WTC11 (cell line): ENCODE data around the gene CASP3. TPM values are rescaled to one million over a fixed set of nuclear protein-coding genes. Genes with fewer than 3 reads are reported as not detected.

Source experiments
- ATAC-seq: fragments of 200-7000 bp; cut with Tn5 transposase; 2 replicates; pipeline ENCODE4 v1.10.0; 2021; ENCODE audit warnings: mild to moderate bottlenecking, moderate library complexity
- CTCF ChIA-PET: fragments of 300-600 bp; sonication (Branson Sonifier 250); formaldehyde crosslinking; loops from one replicate; lab custom pipeline; 2021; ENCODE audit warnings: antibody characterized with exemption; lab: Charles Lee
- POLR2A ChIA-PET: fragments of 350-600 bp; sonication (Branson Sonifier 250); formaldehyde crosslinking; loops from one replicate; lab custom pipeline; 2021; ENCODE audit warnings: antibody characterized with exemption; lab: Charles Lee
- DNase-seq: peaks from one replicate; pipeline ENCODE4 v3.0.0; 2021; ENCODE audit warnings: low spot score
- H3K27ac Mint-ChIP-seq: 2 replicates; pipeline ENCODE4 v1.8.0; 2021; ENCODE audit warnings: mixed read lengths
- H3K27me3 Mint-ChIP-seq: 2 replicates; pipeline ENCODE4 v1.8.0; 2021; ENCODE audit warnings: low read depth, mild to moderate bottlenecking, moderate library complexity, mixed read lengths
- H3K36me3 Mint-ChIP-seq: 2 replicates; pipeline ENCODE4 v1.8.0; 2021; ENCODE audit warnings: mixed read lengths
- H3K4me1 Mint-ChIP-seq: 2 replicates; pipeline ENCODE4 v1.8.0; 2022; ENCODE audit warnings: mixed read lengths
- H3K4me3 Mint-ChIP-seq: 2 replicates; pipeline ENCODE4 v1.8.0; 2021; ENCODE audit warnings: mild to moderate bottlenecking, moderate library complexity, mixed read lengths
- H3K9me3 Mint-ChIP-seq: 2 replicates; pipeline ENCODE4 v1.8.0; 2021; ENCODE audit warnings: mixed read lengths
- CBFB ChIP-seq: sonication (generic); formaldehyde crosslinking; IDR thresholded peaks from 2 replicates; pipeline ENCODE4 v1.8.1; 2022; ENCODE audit warnings: mild to moderate bottlenecking, low read depth, missing genetic modification reagents
- CREB1 ChIP-seq: sonication (generic); formaldehyde crosslinking; IDR thresholded peaks from 2 replicates; pipeline ENCODE4 v1.8.0; 2023; ENCODE audit warnings: mild to moderate bottlenecking, missing genetic modification reagents
- CREM ChIP-seq: sonication (generic); formaldehyde crosslinking; IDR thresholded peaks from 2 replicates; pipeline ENCODE4 v1.8.1; 2022; ENCODE audit warnings: mild to moderate bottlenecking, missing genetic modification reagents, moderate library complexity
- EMX1 ChIP-seq: fragments of 250-450 bp; sonication (Bioruptor Pico); IDR thresholded peaks from 2 replicates; pipeline ENCODE4 v1.8.0; 2021; ENCODE audit warnings: mild to moderate bottlenecking
- ESRRA ChIP-seq: sonication (generic); formaldehyde crosslinking; IDR thresholded peaks from 2 replicates; pipeline ENCODE4 v1.8.1; 2022; ENCODE audit warnings: mild to moderate bottlenecking, missing genetic modification reagents, borderline replicate concordance
- FOXK1 ChIP-seq: sonication (generic); formaldehyde crosslinking; IDR thresholded peaks from 2 replicates; pipeline ENCODE4 v1.8.0; 2022; ENCODE audit warnings: mild to moderate bottlenecking, moderate library complexity, missing genetic modification reagents
- FOXP1 ChIP-seq: sonication (generic); formaldehyde crosslinking; IDR thresholded peaks from 2 replicates; pipeline ENCODE4 v1.8.0; 2022; ENCODE audit warnings: missing genetic modification reagents, mild to moderate bottlenecking, moderate library complexity, borderline replicate concordance
- HMGA2 ChIP-seq: fragments of 250-450 bp; sonication (Bioruptor Pico); IDR thresholded peaks from 2 replicates; pipeline ENCODE4 v1.4.0; 2021; ENCODE audit warnings: mild to moderate bottlenecking, moderate library complexity
- IRF2 ChIP-seq: sonication (generic); formaldehyde crosslinking; IDR thresholded peaks from 2 replicates; pipeline ENCODE4 v1.8.0; 2022; ENCODE audit warnings: low read depth, missing genetic modification reagents, borderline replicate concordance
- JUN ChIP-seq: sonication (generic); formaldehyde crosslinking; IDR thresholded peaks from 2 replicates; pipeline ENCODE4 v1.8.0; 2023; ENCODE audit warnings: mild to moderate bottlenecking, missing genetic modification reagents
- KAT7 ChIP-seq: sonication (generic); formaldehyde crosslinking; IDR thresholded peaks from 2 replicates; pipeline ENCODE4 v1.8.1; 2023; ENCODE audit warnings: missing genetic modification reagents, mild to moderate bottlenecking, borderline replicate concordance
- NFYB ChIP-seq: sonication (generic); formaldehyde crosslinking; conservative IDR thresholded peaks from 2 replicates; pipeline ENCODE4 v1.8.0; 2022; ENCODE audit warnings: low read depth, missing genetic modification reagents
- RORB ChIP-seq: fragments of 250-450 bp; sonication (Bioruptor Pico); IDR thresholded peaks from 2 replicates; pipeline ENCODE4 v1.9.0; 2021; ENCODE audit warnings: mild to moderate bottlenecking
- SMAD3 ChIP-seq: sonication (generic); formaldehyde crosslinking; IDR thresholded peaks from 2 replicates; pipeline ENCODE4 v1.8.0; 2022; ENCODE audit warnings: missing genetic modification reagents, mild to moderate bottlenecking, borderline replicate concordance
- SP1 ChIP-seq: sonication (generic); formaldehyde crosslinking; conservative IDR thresholded peaks from 2 replicates; pipeline ENCODE4 v1.8.1; 2022; ENCODE audit warnings: missing genetic modification reagents
- TCF7 ChIP-seq: sonication (generic); formaldehyde crosslinking; IDR thresholded peaks from 2 replicates; pipeline ENCODE4 v1.8.0; 2022; ENCODE audit warnings: mild to moderate bottlenecking, low read depth, missing genetic modification reagents, moderate library complexity
- ZNF121 ChIP-seq: sonication (generic); formaldehyde crosslinking; IDR thresholded peaks from 2 replicates; pipeline ENCODE4 v1.8.0; 2023; ENCODE audit warnings: missing genetic modification reagents
- ZNF317 ChIP-seq: sonication (generic); formaldehyde crosslinking; IDR thresholded peaks from 2 replicates; pipeline ENCODE4 v1.8.1; 2023; ENCODE audit warnings: low read depth, mild to moderate bottlenecking, moderate library complexity, missing genetic modification reagents, borderline replicate concordance
- ZNF416 ChIP-seq: fragments of 250-450 bp; sonication (Bioruptor Pico); IDR thresholded peaks from 2 replicates; pipeline ENCODE4 v1.9.0; 2021; ENCODE audit warnings: mild to moderate bottlenecking, inconsistent platforms
- total RNA-seq: library from RNA; stranded (reverse); gene quantifications from 3 replicates; pipeline ENCODE4 v1.2.3, GENCODE V29; 2021
- TF ChIP-seq, protein P1 (sequence below): sonication (generic); formaldehyde crosslinking; IDR thresholded peaks from 2 replicates; pipeline ENCODE4 v1.8.1; 2023; ENCODE audit warnings: mild to moderate bottlenecking, missing genetic modification reagents
- TF ChIP-seq, protein P2 (sequence below): sonication (generic); formaldehyde crosslinking; IDR thresholded peaks from 2 replicates; pipeline ENCODE4 v1.8.0; 2022; ENCODE audit warnings: mild to moderate bottlenecking, missing genetic modification reagents
- TF ChIP-seq, protein P3 (sequence below): fragments of 250-450 bp; sonication (Bioruptor Pico); IDR thresholded peaks from 2 replicates; pipeline ENCODE4 v1.8.0; 2021; ENCODE audit warnings: mild to moderate bottlenecking
- TF ChIP-seq, protein P4 (sequence below): fragments of 250-450 bp; sonication (Bioruptor Pico); IDR thresholded peaks from 2 replicates; pipeline ENCODE4 v1.9.0; 2021; ENCODE audit warnings: mild to moderate bottlenecking
- TF ChIP-seq, protein P5 (sequence below): sonication (generic); formaldehyde crosslinking; IDR thresholded peaks from 2 replicates; pipeline ENCODE4 v1.8.0; 2023; ENCODE audit warnings: mild to moderate bottlenecking, missing genetic modification reagents
- TF ChIP-seq, protein P6 (sequence below): sonication (generic); formaldehyde crosslinking; IDR thresholded peaks from 2 replicates; pipeline ENCODE4 v1.8.1; 2022; ENCODE audit warnings: mild to moderate bottlenecking, moderate library complexity, missing genetic modification reagents
- TF ChIP-seq, protein P7 (sequence below): sonication (generic); formaldehyde crosslinking; IDR thresholded peaks from 2 replicates; pipeline ENCODE4 v1.8.1; 2022; ENCODE audit warnings: missing genetic modification reagents, borderline replicate concordance

The CASP3 gene
- total RNA-seq, 1 experiment from 2014 or later, result 78.9 TPM

DNA sequence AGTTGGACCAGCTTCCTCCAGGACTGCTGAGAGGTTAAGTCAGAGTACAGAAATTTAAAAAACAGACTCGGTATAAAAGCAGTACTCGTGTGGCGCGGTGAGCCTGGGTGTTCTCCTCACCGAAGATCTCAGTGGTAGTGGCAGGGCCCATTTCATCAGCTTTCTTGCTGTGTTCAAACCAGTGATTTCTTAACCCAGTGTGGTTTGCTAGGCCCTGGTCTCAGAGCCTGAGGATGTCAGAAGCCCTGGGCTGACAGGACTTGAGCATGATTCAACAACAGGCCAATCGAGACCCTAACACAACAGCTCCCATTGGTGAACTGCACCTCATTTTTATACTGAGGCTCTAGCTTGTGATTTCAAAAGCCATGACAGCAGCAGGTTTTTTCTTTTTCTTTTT, 23.5 kb upstream of the CASP3 start:
- Mint-ChIP-seq H3K4me3 (no peak overlapping the region), H3K27ac (no peak overlapping the region), H3K9me3 (no peaks in the 10 kb centered on the region), H3K4me1 (no peaks in the 10 kb centered on the region), H3K27me3 (no peaks in the 10 kb centered on the region), H3K36me3 (peaks cover 7% of the 10 kb centered on the region)
- TF ChIP-seq ZNF317 (no peak), FOXP1 (CRISPR knock-in tag) (no peak), EMX1 (no peak), ZNF416 (no peak), RORB (CRISPR knock-in tag) (no peak)
- TF ChIP-seq, protein P1, sequence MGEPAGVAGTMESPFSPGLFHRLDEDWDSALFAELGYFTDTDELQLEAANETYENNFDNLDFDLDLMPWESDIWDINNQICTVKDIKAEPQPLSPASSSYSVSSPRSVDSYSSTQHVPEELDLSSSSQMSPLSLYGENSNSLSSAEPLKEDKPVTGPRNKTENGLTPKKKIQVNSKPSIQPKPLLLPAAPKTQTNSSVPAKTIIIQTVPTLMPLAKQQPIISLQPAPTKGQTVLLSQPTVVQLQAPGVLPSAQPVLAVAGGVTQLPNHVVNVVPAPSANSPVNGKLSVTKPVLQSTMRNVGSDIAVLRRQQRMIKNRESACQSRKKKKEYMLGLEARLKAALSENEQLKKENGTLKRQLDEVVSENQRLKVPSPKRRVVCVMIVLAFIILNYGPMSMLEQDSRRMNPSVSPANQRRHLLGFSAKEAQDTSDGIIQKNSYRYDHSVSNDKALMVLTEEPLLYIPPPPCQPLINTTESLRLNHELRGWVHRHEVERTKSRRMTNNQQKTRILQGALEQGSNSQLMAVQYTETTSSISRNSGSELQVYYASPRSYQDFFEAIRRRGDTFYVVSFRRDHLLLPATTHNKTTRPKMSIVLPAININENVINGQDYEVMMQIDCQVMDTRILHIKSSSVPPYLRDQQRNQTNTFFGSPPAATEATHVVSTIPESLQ (CRISPR knock-in tag), result no peak
- ChIA-PET POLR2A (interaction anchor here (0.6 kb wide), 1 partner anchor 280 kb away, joined by 4 read pairs; no protein-coding TSS in a partner anchor), CTCF (no interaction called here)
- DNase-seq (no peak), ATAC-seq (no peak)

DNA sequence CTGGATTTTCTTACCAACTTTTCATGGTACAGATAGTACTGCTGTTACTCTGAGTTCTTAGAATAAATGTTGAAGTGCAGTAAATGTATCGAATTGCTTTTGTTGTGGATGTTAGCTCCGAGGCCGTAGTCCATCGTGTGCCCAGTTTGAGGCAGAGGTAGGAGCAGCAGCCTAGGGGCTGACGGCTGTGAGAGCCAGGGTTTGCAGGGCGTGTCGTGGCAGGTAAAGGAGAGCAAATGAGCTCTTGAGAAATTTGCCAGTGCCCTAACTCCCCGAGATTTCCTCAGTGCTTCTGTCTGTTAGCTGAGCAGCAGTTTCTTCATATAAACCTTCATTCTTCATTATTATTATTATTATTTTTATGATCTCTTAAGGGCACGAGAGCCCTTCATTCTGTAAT, 21.9 kb upstream of the CASP3 start:
- ChIA-PET POLR2A (no interaction called here), CTCF (no interaction called here)
- H3K9me3 Mint-ChIP-seq, result no peaks in the 10 kb centered on the region
- no peaks in the 10 kb centered on the region for H3K27me3 Mint-ChIP-seq
- TF ChIP-seq CREB1 (CRISPR knock-in tag), result no peak
- TF ChIP-seq HMGA2 (CRISPR knock-in tag), result no peak
- no peak for TF ChIP-seq ZNF121 (CRISPR knock-in tag)
- TF ChIP-seq ESRRA (CRISPR knock-in tag), result no peak
- no peak for TF ChIP-seq ZNF317
- no peak for TF ChIP-seq JUN
- TF ChIP-seq, protein P2, sequence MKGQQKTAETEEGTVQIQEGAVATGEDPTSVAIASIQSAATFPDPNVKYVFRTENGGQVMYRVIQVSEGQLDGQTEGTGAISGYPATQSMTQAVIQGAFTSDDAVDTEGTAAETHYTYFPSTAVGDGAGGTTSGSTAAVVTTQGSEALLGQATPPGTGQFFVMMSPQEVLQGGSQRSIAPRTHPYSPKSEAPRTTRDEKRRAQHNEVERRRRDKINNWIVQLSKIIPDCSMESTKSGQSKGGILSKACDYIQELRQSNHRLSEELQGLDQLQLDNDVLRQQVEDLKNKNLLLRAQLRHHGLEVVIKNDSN (CRISPR knock-in tag), result no peak
- no peak for TF ChIP-seq SMAD3 (CRISPR knock-in tag)
- TF ChIP-seq, protein P3, sequence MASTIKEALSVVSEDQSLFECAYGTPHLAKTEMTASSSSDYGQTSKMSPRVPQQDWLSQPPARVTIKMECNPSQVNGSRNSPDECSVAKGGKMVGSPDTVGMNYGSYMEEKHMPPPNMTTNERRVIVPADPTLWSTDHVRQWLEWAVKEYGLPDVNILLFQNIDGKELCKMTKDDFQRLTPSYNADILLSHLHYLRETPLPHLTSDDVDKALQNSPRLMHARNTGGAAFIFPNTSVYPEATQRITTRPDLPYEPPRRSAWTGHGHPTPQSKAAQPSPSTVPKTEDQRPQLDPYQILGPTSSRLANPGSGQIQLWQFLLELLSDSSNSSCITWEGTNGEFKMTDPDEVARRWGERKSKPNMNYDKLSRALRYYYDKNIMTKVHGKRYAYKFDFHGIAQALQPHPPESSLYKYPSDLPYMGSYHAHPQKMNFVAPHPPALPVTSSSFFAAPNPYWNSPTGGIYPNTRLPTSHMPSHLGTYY, result no peak
- no peak for TF ChIP-seq CBFB (CRISPR knock-in tag)
- no peak for TF ChIP-seq ZNF416
- TF ChIP-seq, protein P4, sequence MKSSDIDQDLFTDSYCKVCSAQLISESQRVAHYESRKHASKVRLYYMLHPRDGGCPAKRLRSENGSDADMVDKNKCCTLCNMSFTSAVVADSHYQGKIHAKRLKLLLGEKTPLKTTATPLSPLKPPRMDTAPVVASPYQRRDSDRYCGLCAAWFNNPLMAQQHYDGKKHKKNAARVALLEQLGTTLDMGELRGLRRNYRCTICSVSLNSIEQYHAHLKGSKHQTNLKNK (CRISPR knock-in tag), result no peak
- DNase-seq, result no peak
- peaks cover 7% of the 10 kb centered on the region for H3K36me3 Mint-ChIP-seq
- no peak overlapping the region for H3K27ac Mint-ChIP-seq
- no peak overlapping the region for H3K4me3 Mint-ChIP-seq
- no peak for ATAC-seq
- H3K4me1 Mint-ChIP-seq, result no peaks in the 10 kb centered on the region

DNA sequence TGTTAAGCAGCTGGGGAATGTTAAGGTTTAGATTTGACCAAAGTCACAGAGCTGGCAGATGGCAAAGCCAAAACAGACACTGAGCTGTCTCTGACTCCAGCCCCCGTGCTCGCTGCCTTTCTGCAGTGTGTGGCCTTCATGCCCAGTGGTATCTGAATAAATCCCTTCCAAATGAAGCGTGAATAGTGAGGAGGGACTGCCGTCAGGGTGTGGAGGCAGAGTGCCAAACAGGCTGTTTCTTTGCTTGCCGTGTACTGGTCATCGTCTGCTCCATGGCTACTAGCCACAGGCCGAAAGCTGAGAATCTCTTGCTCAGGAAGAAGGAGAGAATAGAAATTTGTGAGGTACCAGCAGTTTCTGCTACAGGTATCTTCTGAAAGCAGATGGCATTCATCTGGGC, 20.0 kb upstream of the CASP3 start:
- Mint-ChIP-seq H3K4me3 (no peak overlapping the region), H3K9me3 (no peaks in the 10 kb centered on the region), H3K4me1 (no peaks in the 10 kb centered on the region; the same call in 1 of the 2 replicates), H3K27ac (no peak overlapping the region), H3K27me3 (no peaks in the 10 kb centered on the region), H3K36me3 (peaks cover 7% of the 10 kb centered on the region)
- POLR2A ChIA-PET, result no interaction called here
- CTCF ChIA-PET, result no interaction called here
- DNase-seq (no peak), ATAC-seq (no peak)
- TF ChIP-seq TCF7 (CRISPR knock-in tag) (no peak), KAT7 (no peak), CREM (CRISPR knock-in tag) (no peak), FOXK1 (no peak), IRF2 (CRISPR knock-in tag) (no peak), SP1 (CRISPR knock-in tag) (no peak), NFYB (CRISPR knock-in tag) (no peak)
- TF ChIP-seq, protein P5, sequence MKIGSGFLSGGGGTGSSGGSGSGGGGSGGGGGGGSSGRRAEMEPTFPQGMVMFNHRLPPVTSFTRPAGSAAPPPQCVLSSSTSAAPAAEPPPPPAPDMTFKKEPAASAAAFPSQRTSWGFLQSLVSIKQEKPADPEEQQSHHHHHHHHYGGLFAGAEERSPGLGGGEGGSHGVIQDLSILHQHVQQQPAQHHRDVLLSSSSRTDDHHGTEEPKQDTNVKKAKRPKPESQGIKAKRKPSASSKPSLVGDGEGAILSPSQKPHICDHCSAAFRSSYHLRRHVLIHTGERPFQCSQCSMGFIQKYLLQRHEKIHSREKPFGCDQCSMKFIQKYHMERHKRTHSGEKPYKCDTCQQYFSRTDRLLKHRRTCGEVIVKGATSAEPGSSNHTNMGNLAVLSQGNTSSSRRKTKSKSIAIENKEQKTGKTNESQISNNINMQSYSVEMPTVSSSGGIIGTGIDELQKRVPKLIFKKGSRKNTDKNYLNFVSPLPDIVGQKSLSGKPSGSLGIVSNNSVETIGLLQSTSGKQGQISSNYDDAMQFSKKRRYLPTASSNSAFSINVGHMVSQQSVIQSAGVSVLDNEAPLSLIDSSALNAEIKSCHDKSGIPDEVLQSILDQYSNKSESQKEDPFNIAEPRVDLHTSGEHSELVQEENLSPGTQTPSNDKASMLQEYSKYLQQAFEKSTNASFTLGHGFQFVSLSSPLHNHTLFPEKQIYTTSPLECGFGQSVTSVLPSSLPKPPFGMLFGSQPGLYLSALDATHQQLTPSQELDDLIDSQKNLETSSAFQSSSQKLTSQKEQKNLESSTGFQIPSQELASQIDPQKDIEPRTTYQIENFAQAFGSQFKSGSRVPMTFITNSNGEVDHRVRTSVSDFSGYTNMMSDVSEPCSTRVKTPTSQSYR (CRISPR knock-in tag), result no peak
- TF ChIP-seq, protein P6, sequence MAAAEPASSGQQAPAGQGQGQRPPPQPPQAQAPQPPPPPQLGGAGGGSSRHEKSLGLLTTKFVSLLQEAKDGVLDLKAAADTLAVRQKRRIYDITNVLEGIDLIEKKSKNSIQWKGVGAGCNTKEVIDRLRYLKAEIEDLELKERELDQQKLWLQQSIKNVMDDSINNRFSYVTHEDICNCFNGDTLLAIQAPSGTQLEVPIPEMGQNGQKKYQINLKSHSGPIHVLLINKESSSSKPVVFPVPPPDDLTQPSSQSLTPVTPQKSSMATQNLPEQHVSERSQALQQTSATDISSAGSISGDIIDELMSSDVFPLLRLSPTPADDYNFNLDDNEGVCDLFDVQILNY (CRISPR knock-in tag), result no peak
- TF ChIP-seq, protein P7, sequence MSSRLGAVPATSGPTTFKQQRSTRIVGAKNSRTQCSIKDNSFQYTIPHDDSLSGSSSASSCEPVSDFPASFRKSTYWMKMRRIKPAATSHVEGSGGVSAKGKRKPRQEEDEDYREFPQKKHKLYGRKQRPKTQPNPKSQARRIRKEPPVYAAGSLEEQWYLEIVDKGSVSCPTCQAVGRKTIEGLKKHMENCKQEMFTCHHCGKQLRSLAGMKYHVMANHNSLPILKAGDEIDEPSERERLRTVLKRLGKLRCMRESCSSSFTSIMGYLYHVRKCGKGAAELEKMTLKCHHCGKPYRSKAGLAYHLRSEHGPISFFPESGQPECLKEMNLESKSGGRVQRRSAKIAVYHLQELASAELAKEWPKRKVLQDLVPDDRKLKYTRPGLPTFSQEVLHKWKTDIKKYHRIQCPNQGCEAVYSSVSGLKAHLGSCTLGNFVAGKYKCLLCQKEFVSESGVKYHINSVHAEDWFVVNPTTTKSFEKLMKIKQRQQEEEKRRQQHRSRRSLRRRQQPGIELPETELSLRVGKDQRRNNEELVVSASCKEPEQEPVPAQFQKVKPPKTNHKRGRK (CRISPR knock-in tag), result no peak
